Sigmoid colon (tissue), 7 donors: ENCODE results near the gene SGPP2. TPM values are rescaled to one million over a fixed set of nuclear protein-coding genes. Genes with fewer than 3 reads are reported as not detected.
"Not testable (repeated sequence)": the region's sequence is repeated elsewhere in the genome, so short reads cannot be mapped to it uniquely, and the experiment has no call there.

ENCODE experiments used
- DNase-seq: peaks from one replicate; pipeline ENCODE4 v3.0.0-alpha.2; 2019
- H3K27ac ChIP-seq, 4 donors: fragments of 200-600 bp; sonication (generic); one replicate each; pipeline ENCODE4 v1.5.1; 2016 to 2019; ENCODE audit warnings: mild to moderate bottlenecking in 1 of 4
- H3K27me3 ChIP-seq, 3 donors: fragments of 200-600 bp; sonication (generic); one replicate each; pipeline ENCODE4 v1.5.1; 2019; ENCODE audit warnings: mild to moderate bottlenecking in 1 of 3
- H3K36me3 ChIP-seq, 4 donors: fragments of 200-600 bp; sonication (generic); one replicate each; pipeline ENCODE4 v1.5.1; 2016 to 2019
- H3K4me1 ChIP-seq, 4 donors: fragments of 200-600 bp; sonication (generic); one replicate each; pipeline ENCODE4 v1.5.1; 2017 to 2019
- H3K4me3 ChIP-seq, 4 donors: fragments of 200-600 bp; sonication (generic); one replicate each; pipeline ENCODE4 v1.5.1; 2017 to 2019; ENCODE audit warnings: mild to moderate bottlenecking in 2 of 4, moderate library complexity in 1 of 4
- H3K9me3 ChIP-seq, 4 donors: fragments of 200-600 bp in 3 of 4; sonication (generic) in 3 of 4; one replicate each; pipeline versions ENCODE4 v1.5.1 to v1.6.1; 2013 to 2019
- CTCF ChIP-seq, 4 experiments: fragments of 450-650 bp in 3 of 4; fragments of 200-600 bp in 1 of 4; IDR thresholded peaks; one replicate each; pipeline ENCODE4 v1.5.1; 2016 to 2019; ENCODE audit warnings: antibody characterized with exemption in 4 of 4, mild to moderate bottlenecking in 3 of 4, moderate library complexity in 2 of 4
- EP300 ChIP-seq, 4 donors: sonication (generic); formaldehyde crosslinking; IDR thresholded peaks; one replicate each; pipeline ENCODE4 v1.6.1; 2017; ENCODE audit warnings: antibody characterized with exemption in 4 of 4
- POLR2A ChIP-seq, 2 donors: fragments of 450-650 bp; IDR thresholded peaks; one replicate each; pipeline ENCODE4 v1.6.1; 2016; ENCODE audit warnings: antibody characterized with exemption in 2 of 2, mild to moderate bottlenecking in 2 of 2, moderate library complexity in 2 of 2
- POLR2AphosphoS5 ChIP-seq, 4 donors: sonication (generic); formaldehyde crosslinking; IDR thresholded peaks; one replicate each; pipeline ENCODE4 v1.6.1; 2017; ENCODE audit warnings: antibody characterized with exemption in 4 of 4
- WGBS, 2 donors: extraction: QIAGEN DNeasy Blood & Tissue Kit; methylation state at CpG; one replicate each; pipeline ENCODE4 v1.1.7; 2013; 5-methylcytosine and 5-hydroxymethylcytosine counted together
- intact Hi-C: fragments of 100-400 bp; cut with DNase I; formaldehyde crosslinking; loops from one replicate; pipeline ENCODE4 v1.15.1; 2023
- polyA plus RNA-seq, 3 donors: library from polyadenylated mRNA; stranded (reverse); fragments of 200-250 nt; gene quantifications; one replicate each; pipeline ENCODE4 v1.2.3, GENCODE V29; 2013
- total RNA-seq, 4 donors: library from RNA; depleted of rRNA; stranded (reverse); fragments of >200 nt; gene quantifications; one replicate each; pipeline ENCODE4 v1.1.0, GENCODE V29; 2016
- donor health status: healthy with polysubstance abuse.
- donor health status: Bipolar disorder and iron deficiency.
- donor health status: healthy.

SGPP2 gene
- total and polyA plus RNA-seq, 7 donors: 0.49 to 25.1 (median 1.1) TPM

GRCh38 chr2:222575618-222576017 lies 151.3 kb downstream of the SGPP2 start:
- no peaks in the 10 kb centered on the region for H3K27me3 ChIP-seq

GRCh38 chr2:222576171-222577081 lies 152.1 kb downstream of the SGPP2 start:
- Histone ChIP-seq H3K27ac (no peak overlapping the region), H3K27me3 (no peaks in the 10 kb centered on the region), H3K4me3 (no peak overlapping the region), H3K36me3 (peaks cover 0 to 4% (median 0%) of the 10 kb centered on the region in 4 donors), H3K9me3 (no peaks in the 10 kb centered on the region), H3K4me1 (peaks cover 0 to 60% (median 38%) of the 10 kb centered on the region in 4 donors)
- TF ChIP-seq POLR2A (IDR thresholded peaks at IDR 0.05) (no peak), CTCF (IDR thresholded peaks at IDR 0.05) (no peak), EP300 (IDR thresholded peaks at IDR 0.05) (no peak), POLR2AphosphoS5 (IDR thresholded peaks at IDR 0.05) (no peak)
- DNase-seq: no peak
- WGBS, 2 donors: 60 to 75% methylated on average over 7 of the region's 7 CpGs
- intact Hi-C loops: no loop called here

More at GRCh38 chr2:222575618-222576017, 151.3 kb downstream of the SGPP2 start:
- peaks cover 0 to 68% (median 40%) of the 10 kb centered on the region in 4 donors for H3K4me1 ChIP-seq
- H3K9me3 ChIP-seq: no peaks in the 10 kb centered on the region
- peaks cover 0 to 5% (median 0%) of the 10 kb centered on the region in 4 donors for H3K36me3 ChIP-seq
- WGBS, 2 donors: 89 to 90% methylated on average over 2 of the region's 2 CpGs
- intact Hi-C loops: no loop called here
- peak overlapping the region in 1 of 4 donors; percentile 79 for H3K27ac ChIP-seq
- DNase-seq: no peak
- no peak overlapping the region for H3K4me3 ChIP-seq
- TF ChIP-seq POLR2AphosphoS5 (IDR thresholded peaks at IDR 0.05) (no peak), POLR2A (IDR thresholded peaks at IDR 0.05) (no peak), EP300 (IDR thresholded peaks at IDR 0.05) (no peak), CTCF (IDR thresholded peaks at IDR 0.05) (no peak)

- H3K36me3 ChIP-seq: no peaks in the 10 kb centered on the region
- DNase-seq: no peak
- no peaks in the 10 kb centered on the region for H3K27me3 ChIP-seq
- intact Hi-C loops: no loop called here
- peaks cover 0 to 51% (median 31%) of the 10 kb centered on the region in 4 donors for H3K4me1 ChIP-seq
- no peak for TF ChIP-seq EP300 (IDR thresholded peaks at IDR 0.05)
- no peak for TF ChIP-seq CTCF (IDR thresholded peaks at IDR 0.05)
- TF ChIP-seq POLR2A (IDR thresholded peaks at IDR 0.05): no peak
- TF ChIP-seq POLR2AphosphoS5 (IDR thresholded peaks at IDR 0.05): no peak
- no peaks in the 10 kb centered on the region for H3K9me3 ChIP-seq
- H3K4me3 ChIP-seq: no peak overlapping the region
- WGBS, 2 donors: 79 to 96% methylated on average over 3 of the region's 3 CpGs
- H3K27ac ChIP-seq: no peak overlapping the region
Measured at GRCh38 chr2:222577341-222577740, 153.0 kb downstream of the SGPP2 start.

- no peak overlapping the region for H3K27ac ChIP-seq
- H3K4me1 ChIP-seq: no peaks in the 10 kb centered on the region
- no peak for DNase-seq
- TF ChIP-seq POLR2A (IDR thresholded peaks at IDR 0.05): no peak
- no peak overlapping the region for H3K4me3 ChIP-seq
- no peaks in the 10 kb centered on the region for H3K27me3 ChIP-seq
- peaks cover 0 to 6% (median 0%) of the 10 kb centered on the region in 4 donors for H3K36me3 ChIP-seq
- H3K9me3 ChIP-seq: no peaks in the 10 kb centered on the region
- intact Hi-C loops: no loop called here
Measured at GRCh38 chr2:222582928-222583327, 158.6 kb downstream of the SGPP2 start.

GRCh38 chr2:222584589-222584988 lies 160.2 kb downstream of the SGPP2 start:
- H3K36me3 ChIP-seq, H3K4me1 ChIP-seq, H3K4me3 ChIP-seq, DNase-seq, H3K9me3 ChIP-seq, H3K27ac ChIP-seq, H3K27me3 ChIP-seq, intact Hi-C loops: not testable (repeated sequence)
- 90 to 94% methylated on average over 8 of the region's 8 CpGs for WGBS, 2 donors
